G401.6 (cell line): ENCODE results near the gene TMEM30A.

ENCODE experiments used
- FAIRE-seq: peaks from 2 replicates; lab custom pipeline; 2012; peaks lifted over from hg19 to GRCh38; lab: Jason Lieb, UNC

TMEM30A gene

DNA sequence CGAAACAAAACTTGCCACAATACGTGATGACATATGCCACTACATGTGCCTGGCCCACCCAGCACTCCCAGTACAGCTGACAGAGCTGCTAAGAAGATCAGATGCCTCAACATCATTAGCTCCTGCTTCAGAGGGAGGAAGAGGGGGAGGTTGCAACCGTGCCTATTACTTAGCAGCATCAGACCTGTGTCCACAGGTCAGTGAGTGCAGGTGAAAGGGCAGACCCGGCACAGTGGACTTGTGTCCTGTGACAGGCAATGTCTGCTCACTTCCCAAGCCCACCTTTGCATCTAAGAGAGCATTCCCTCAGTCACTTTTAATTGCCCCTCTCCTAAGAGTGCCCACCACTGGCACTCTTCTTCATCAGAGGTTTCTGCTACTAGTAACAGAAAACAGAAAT is 69.3 kb downstream of the TMEM30A start:
- FAIRE-seq: no peak

DNA sequence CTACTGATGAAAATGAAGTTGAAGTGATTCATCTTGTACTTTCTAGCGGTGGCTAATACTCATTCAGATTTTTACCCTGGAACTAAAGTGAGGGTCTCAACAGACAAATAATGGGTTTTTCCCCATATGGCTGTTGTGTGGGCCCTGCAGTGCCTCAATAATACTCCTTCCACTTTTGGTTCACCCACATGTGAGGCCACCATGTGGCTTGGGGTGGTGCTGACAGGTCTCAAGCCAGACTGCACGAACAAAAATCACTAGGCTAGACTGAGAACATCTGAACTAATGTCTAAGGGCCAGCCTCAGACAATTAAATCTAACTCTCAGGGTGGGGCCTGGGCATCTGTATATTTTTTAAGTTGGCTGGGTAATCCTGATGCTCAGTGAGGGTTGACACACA is 70.9 kb downstream of the TMEM30A start:
- no peak for FAIRE-seq

DNA sequence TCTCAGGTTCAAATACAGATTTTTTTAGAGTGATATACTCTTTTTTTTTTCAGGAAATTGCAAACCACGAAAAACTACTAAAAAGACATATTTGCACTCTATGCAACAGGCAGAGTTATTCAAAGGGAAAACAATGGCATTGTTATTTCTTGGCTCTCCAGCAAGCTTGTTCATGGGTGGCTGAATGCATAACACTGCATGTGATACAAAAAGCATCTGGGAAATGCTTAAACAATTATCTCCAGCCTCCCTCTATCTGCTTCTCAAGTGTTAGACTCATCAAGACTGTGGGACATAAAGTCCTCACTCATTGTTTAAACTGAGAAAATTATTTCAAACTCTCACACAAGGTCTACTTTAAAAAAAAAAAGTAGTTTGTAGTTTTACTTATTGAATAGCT is 71.5 kb downstream of the TMEM30A start:
- FAIRE-seq: no peak

DNA sequence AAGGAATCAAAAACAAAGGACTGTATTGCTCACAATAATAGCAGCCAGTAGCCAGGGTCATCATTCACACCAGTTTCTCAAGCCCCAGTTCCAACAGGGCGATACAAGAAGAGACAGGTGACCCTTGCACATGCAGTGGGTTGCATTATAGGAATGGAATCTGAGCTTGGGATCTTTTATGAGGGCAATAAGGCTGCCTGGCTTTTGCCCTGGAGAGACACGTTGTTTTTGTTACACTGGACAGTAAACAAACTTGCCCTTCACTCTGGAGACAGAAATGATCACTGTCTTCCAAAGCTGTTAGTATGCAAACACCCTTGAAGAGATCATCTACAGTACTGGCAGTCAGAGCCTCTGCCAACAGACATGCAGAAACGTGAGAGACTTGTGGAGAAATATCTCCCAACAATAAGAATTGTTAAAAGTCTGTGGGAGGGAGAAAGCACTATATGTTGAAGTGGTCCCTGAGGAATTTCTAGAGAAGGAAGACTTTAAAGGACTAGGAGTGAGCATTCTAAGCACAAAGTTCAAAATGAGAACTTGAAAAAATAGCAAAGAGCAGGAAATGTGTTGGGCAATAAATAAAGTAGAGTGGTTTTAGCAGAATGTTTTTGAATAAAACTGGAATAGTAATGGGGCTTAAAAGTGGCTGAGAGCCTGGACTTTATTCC is 72.5 kb downstream of the TMEM30A start:
- FAIRE-seq: no peak

DNA sequence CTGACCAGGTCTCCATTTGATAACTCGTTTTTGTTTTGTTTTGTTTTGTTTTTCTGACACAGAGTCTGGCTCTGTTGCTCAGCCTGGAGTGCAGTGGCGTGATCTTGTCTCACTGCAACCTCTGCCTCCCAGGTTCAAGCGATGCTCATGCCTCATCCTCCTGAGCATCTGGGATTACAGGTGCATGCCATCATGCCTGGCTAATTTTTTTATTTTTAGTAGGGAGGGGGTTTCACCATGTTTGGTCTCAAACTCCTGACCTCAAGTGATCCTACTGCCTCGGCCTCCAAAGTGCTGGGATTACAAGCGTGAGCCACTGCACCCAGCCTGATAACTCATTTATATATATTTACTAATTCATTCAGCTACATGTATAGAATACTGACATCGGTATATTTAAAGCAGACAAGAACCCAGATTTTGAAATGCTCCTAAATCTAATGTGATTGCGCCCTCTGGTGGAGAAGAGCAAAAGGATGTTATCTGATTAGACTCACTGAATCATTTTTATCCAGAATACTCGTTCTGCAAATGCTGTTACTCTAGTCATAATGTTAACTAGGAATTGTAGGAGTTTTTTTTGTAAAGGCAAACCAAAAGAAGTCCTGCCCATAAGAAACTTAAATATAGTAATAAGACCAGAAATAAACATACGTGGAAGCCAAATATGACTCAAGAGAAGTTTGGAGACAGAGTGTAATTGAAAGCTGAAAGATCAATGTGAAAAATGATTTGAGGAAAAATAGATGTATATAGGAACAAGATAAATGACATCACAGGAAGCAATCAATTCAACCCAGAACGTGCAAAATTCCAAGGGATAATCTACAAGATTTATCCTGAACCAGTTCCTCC is 73.5 kb downstream of the TMEM30A start:
- peak; percentile 87 for FAIRE-seq

DNA sequence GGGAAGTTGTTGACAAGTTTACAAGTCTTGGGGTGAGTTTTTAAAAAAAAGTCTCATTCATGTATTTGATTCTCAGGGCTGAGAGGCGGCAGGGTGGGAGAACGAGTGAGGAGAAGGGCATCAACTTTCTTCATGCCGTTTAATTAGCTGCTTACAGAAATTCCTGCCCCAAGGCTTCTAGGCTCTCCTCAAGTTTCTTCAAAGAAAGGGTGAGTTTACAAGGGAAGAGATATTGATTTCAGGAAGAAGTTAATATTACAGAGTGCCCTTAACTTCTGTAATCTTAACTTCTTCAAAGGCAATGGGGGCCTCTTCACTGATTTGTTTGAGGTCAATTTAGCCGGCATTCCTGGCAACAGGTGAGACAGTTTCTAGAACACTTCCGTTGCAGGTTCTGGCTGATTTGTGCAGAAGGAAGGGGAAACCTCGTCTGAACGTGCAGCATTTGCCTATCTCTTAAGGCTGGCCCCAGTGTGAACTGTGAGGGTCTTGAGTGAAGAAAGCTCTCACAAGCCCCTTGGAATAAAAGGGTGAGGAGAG is 75.3 kb downstream of the TMEM30A start:
- no peak for FAIRE-seq

DNA sequence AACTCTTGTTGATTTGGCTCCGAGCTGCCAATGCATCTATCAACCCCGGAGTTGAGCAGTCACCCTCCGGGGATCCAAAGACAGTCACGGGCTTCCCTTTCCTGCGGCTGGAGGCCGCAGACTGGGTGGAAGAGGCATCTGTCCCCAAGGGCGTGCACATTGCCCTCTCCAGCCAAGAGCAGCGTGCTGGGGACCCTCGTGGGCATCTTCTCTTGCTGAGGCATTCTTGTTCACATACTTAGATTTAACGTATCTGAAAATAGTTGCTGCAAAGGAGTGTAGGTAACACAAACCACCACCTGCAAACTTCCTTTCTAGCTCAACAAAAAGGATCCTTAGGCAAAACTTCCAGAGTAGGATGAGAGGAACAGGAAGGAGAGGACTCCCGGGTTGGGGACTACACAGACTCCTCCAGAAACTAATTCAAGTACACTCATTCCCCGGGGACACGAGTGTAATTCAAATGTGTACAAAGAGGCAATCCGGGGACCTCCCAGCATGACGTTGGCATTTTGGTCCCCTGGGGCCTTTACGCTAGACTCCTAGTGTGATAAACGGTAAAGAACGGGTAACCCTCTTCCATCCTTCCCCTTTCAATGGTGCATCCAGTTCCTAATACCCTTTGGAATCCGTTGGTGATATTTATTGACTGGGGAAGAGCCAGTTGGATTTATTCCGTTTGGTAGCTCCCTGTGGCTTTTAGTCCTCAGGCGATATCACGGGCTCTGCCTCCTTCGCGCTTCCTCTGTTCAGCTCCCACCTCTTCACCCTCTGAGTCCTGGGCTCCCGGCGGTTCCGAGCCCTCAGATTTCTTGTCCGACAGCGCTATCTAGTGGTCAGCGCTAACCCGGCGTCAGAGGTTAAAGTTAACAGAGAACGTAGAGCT is 76.1 kb downstream of the TMEM30A start:
- peak; percentile 21 for FAIRE-seq

DNA sequence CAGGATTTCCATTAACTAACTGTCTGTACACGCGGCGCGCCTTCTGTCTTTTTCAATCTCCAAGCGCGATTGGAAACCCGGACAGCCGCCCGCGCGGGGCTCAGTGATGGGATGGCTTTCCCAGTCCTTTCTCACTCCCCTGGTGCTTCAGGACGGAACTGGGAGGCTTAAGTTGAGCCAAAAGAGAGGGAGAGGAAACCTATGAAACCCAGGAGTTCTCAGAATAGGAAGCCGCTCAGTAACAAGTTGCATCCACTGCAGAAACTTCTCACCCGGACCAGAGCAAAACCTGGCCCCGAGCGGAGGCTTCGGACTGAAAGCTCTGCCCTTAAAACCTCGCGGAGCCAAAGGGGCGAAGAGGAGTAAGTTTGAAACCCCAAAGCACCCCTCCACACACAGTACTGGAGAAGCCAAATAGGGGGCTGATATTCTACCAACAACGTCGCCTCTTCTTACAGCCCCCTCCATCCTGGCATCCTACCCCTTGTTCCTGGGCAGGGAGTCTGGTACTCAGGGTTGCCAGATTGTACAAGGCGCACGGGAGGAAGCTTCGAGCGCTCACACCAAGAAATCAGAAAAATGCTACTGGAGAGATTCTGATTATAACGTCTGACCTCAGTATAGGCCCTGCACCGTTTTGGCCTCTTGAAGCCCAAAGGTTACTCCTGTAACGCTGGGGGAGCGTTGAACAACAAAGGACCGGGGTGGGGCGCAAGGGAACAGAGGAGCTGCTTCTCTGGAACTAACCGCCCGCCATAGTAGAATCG is 77.8 kb downstream of the TMEM30A start:
- no peak for FAIRE-seq

DNA sequence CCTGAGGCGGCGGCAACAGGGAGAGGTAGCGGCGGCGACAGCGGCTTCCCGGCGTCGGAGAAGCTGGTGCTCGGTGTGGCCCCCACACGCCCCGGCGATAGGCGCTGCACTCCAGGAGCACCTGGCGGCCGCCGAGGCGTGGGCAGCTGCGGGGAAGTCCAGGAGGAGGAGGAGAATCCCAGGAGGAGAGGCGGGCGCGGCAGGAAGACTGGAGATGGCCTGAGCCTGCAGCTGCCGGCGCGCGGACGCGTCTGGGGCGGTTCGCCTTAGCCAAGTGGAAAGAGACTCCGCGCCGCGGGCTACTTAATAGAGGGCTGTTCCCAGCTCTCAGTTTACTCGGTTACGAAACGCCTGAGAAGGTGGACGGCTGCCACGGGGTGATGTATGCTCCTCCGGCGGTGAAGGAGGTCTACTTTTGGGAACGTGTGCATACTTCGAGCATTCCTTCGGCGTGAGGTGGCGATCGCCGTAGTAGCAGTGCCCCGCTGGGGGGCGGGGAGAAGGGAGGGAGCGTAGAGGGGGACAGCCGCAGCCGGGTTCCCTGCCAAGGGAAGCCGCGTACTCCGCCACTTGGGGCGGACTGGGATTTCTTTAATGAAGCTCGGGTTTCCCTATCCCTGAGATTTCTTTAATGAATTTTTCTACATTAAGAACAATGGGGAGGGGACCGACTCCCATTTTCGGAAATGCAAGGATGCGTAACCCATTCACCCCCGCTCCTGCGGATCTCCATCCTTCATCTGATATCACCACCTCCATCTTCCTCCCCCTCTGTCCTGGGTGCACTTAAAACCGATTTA is 78.6 kb downstream of the TMEM30A start, which contains the start of gene COL12A1:
COL12A1 (minus strand) TSS at position 278 of the 800 bp plus-strand sequence. CDS start 3,261 bp downstream, outside the sequence.
- no peak for FAIRE-seq

DNA sequence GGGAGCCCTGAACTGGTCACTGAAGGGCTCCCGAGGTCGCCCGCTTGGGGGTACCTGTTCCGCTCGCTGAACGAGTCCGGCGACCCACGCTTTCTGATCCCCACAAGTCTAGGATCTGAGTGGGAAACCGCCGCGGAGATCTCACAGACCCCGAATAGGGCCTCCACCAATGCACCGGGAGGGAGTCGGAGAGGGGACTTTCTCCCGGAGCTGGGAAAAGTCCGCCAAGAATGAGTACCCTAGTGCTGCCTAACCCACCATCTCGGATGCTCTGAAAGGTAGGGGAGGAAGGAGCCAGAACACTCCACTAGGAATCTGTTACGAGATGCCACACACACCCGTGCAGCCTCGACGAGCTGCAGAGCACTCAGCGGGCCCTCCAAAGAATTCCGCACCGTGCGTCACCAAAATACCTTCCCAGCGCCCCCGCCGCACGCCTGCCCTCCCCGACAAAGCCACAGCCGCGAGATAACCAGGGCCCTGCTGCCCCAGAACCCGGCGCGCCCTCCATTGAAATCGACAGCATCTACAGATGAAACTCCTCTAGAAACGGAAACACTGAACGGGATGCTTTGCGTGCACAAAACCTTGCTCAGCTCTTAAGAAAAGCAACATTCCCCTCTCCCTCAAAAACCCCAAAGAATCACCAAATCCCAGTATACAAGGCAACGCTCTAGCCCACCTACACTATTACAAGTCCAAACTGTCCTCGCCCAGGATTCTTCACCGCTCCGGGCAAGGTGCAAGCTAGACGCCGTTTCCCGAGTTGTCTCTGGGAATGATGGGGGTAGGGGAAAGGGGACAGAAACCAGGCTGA is 79.4 kb downstream of the TMEM30A start:
- FAIRE-seq: no peak

DNA sequence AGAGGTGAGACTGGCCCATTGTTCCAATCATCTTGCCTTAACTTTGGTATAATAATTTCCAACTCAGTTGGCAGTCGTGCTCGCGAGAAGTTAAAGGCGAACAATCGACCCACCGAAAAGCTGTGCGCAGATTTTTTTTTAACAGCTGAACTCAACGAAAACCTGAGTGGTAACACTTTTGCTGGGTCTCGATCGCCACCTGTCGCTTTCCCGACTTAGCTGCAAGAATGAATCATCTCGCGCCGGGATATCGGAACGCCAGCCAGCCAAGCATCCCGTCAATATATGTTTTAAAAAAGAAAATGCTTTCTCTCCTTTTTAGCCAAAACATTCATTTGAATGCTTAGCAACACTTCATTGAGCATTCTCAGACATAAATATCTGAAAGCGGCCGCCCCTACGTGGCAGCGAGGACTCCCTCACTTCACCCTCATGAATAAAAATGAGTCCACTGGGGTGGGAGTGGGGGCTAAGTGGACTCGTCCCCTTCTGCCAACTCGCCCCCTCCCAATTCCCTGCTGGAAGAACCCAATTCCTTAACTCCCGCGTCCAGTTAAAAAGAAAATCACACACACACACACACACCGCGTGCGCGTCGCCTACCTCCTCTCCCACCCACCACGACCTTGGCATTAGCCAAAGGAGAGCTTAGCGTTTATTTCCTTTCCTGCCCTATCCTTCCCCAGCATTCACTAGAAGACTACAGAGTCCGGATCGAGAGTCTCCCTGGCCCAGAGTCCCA is 80.2 kb downstream of the TMEM30A start:
- no peak for FAIRE-seq

DNA sequence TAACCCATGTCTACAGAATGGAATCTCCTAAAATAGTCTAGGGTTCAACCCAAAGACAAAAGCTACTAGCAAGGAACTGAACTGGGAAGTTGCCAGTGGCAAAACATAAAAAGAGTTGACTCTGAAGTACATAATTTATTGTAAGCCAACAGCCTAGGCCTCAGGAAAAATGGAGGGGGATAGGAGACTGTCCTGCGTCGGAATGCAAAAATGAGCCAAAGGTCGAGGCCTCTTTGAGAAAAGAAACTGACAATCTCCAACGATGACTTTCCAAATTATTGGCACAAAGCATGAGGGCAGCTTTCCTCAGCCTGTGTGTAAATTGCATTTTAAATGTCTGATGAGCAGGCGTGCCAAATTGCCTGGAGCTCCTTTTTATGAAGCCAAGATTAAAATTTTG is 80.9 kb downstream of the TMEM30A start:
- FAIRE-seq: no peak
